DOHH2 (cell line): Measurements from ENCODE around the gene ENO1.

Experiments
- CTCF ChIP-seq: fragments of 200-600 bp; sonication (generic); IDR thresholded peaks from one replicate; pipeline ENCODE4 v1.5.1; 2014; ENCODE audit warnings: antibody characterized with exemption, mild to moderate bottlenecking, low read depth, low read length; ENCODE audit not compliant: poor library complexity, severe bottlenecking
- EZH2phosphoT487 ChIP-seq: fragments of 200-600 bp; sonication (generic); IDR thresholded peaks from 2 replicates; pipeline ENCODE4 v1.6.1; 2017; ENCODE audit warnings: borderline replicate concordance, mild to moderate bottlenecking, antibody characterized with exemption, low read length, moderate library complexity, mixed read lengths

GRCh38 chr1:8841395-8841794 is 37.1 kb downstream of the ENO1 start:
- TF ChIP-seq CTCF: no peak
- no peak for TF ChIP-seq EZH2phosphoT487
